ENCODE results near the gene CDS2.
A peak's percentile ranks its signal among the peaks of the same experiment; 100 is the strongest.

CDS2 gene

GRCh38 chr20:5126512-5127203 is at the start of gene CDS2:
CDS2 (plus strand) TSS chr20:5127008; CDS start chr20:5127093, 85 bp downstream.
- Histone ChIP-seq H3K79me2 (ENCODE audit: insufficient read depth, low read depth) (peaks cover 14% of the 10 kb centered on the region), H3K27ac (peak within 1 kb of the TSS; percentile 48), H3K9ac (peak within 1 kb of the TSS; percentile 61), H3K36me3 (ENCODE audit: insufficient read depth) (no peaks in the 10 kb centered on the region), H3K4me1 (ENCODE audit: low read depth, poor library complexity, severe bottlenecking) (peaks cover 12% of the 10 kb centered on the region), H2AFZ (ENCODE audit: low read depth) (peak within 1 kb of the TSS; percentile 75), H3K4me2 (peak within 1 kb of the TSS; percentile 74), H3K4me3 (IDR thresholded peaks at IDR 0.05; ENCODE audit: insufficient read depth, low read depth, low read length) (no peak within 1 kb of the TSS), H4K20me1 (ENCODE audit: insufficient read depth) (no peaks in the 10 kb centered on the region), H3K27me3 (ENCODE audit: insufficient read depth, low read depth) (no peaks in the 10 kb centered on the region)
- TF ChIP-seq, protein P1, sequence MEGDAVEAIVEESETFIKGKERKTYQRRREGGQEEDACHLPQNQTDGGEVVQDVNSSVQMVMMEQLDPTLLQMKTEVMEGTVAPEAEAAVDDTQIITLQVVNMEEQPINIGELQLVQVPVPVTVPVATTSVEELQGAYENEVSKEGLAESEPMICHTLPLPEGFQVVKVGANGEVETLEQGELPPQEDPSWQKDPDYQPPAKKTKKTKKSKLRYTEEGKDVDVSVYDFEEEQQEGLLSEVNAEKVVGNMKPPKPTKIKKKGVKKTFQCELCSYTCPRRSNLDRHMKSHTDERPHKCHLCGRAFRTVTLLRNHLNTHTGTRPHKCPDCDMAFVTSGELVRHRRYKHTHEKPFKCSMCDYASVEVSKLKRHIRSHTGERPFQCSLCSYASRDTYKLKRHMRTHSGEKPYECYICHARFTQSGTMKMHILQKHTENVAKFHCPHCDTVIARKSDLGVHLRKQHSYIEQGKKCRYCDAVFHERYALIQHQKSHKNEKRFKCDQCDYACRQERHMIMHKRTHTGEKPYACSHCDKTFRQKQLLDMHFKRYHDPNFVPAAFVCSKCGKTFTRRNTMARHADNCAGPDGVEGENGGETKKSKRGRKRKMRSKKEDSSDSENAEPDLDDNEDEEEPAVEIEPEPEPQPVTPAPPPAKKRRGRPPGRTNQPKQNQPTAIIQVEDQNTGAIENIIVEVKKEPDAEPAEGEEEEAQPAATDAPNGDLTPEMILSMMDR (conservative IDR thresholded peaks at IDR 0.05; ENCODE audit: low read depth, low read length), result 0 out of 2 replicates have a peak, but pooled peaks have one; percentile 9

DNA sequence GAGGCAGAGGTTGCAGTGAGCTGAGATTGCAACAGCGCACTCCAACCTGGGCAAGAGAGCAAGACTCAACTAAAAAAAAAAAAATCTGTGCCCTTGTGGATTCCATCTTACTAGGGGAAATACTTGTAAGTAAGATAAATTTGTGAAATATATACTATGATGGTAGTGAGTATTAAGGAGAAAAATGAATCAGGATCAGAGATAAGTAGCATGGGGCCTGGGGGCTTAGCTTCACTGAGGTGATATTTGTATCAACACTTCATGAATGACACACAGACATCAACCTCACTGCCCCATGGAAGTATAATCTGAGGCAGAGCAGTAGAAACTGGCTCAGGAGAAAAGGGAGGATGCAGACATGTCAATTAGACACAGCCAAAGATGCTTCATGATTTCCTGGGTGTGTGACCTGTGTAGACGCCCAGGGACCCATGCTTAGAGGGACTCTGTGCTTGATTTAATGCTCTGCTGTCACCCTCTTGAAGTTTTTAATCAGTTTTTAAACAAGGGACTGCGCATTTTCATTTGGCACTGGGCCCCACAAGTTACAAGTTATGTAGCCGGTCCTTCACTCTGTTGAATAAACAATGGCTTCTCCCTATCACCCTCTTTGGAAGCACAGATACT is 48.9 kb upstream of the CDS2 start:
- Histone ChIP-seq H3K4me2 (peak overlapping the region; percentile 67), H4K20me1 (ENCODE audit: insufficient read depth) (no peaks in the 10 kb centered on the region), H3K79me2 (ENCODE audit: insufficient read depth, low read depth) (no peaks in the 10 kb centered on the region), H3K27ac (peak overlapping the region; percentile 66), H3K9ac (peak overlapping the region; percentile 35; the same call in 1 of the 2 replicates), H3K36me3 (ENCODE audit: insufficient read depth) (no peaks in the 10 kb centered on the region), H2AFZ (ENCODE audit: low read depth) (peak overlapping the region; percentile 47; the same call in 1 of the 2 replicates), H3K27me3 (ENCODE audit: insufficient read depth, low read depth) (no peaks in the 10 kb centered on the region), H3K4me1 (ENCODE audit: low read depth, poor library complexity, severe bottlenecking) (peaks cover 66% of the 10 kb centered on the region), H3K4me3 (IDR thresholded peaks at IDR 0.05; ENCODE audit: insufficient read depth, low read depth, low read length) (no peak overlapping the region)
- TF ChIP-seq, protein P1 (conservative IDR thresholded peaks at IDR 0.05; ENCODE audit: low read depth, low read length), result no peak

DNA sequence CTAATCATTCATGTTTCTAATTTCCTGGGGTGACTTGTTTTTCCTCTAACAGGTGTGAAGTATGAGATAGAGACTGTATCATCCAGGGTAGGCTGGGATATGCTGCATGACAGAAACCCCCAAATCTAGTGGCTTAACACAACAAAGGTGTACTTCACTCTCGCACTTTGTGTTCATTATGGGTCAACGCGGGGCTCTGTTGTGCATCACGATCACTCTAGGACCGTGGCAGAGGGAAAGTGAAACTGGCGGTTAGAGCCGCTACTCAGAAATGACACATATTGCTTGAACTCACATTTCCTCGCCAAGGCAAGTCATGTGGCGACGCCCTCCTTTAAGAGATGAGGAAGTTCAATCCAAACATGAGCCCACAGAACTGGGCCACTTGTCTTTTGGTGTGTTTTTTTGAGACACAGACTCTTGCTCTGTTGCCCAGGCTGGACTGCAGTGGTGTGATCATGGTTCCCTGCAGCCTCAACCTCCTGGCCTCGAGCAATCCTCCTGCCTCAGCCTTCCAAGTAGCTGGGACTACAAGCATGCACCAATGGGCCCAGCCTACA is 48.3 kb upstream of the CDS2 start:
- Histone ChIP-seq H2AFZ (ENCODE audit: low read depth) (peak overlapping the region; percentile 47; the same call in 1 of the 2 replicates), H3K27me3 (ENCODE audit: insufficient read depth, low read depth) (no peaks in the 10 kb centered on the region), H3K4me3 (IDR thresholded peaks at IDR 0.05; ENCODE audit: insufficient read depth, low read depth, low read length) (no peak overlapping the region), H3K27ac (peak overlapping the region; percentile 66), H4K20me1 (ENCODE audit: insufficient read depth) (no peaks in the 10 kb centered on the region), H3K4me1 (ENCODE audit: low read depth, poor library complexity, severe bottlenecking) (peaks cover 62% of the 10 kb centered on the region), H3K4me2 (peak overlapping the region; percentile 67), H3K9ac (peak overlapping the region; percentile 35; the same call in 1 of the 2 replicates), H3K79me2 (ENCODE audit: insufficient read depth, low read depth) (no peaks in the 10 kb centered on the region), H3K36me3 (ENCODE audit: insufficient read depth) (no peaks in the 10 kb centered on the region)
- TF ChIP-seq, protein P1 (conservative IDR thresholded peaks at IDR 0.05; ENCODE audit: low read depth, low read length), result no peak

DNA sequence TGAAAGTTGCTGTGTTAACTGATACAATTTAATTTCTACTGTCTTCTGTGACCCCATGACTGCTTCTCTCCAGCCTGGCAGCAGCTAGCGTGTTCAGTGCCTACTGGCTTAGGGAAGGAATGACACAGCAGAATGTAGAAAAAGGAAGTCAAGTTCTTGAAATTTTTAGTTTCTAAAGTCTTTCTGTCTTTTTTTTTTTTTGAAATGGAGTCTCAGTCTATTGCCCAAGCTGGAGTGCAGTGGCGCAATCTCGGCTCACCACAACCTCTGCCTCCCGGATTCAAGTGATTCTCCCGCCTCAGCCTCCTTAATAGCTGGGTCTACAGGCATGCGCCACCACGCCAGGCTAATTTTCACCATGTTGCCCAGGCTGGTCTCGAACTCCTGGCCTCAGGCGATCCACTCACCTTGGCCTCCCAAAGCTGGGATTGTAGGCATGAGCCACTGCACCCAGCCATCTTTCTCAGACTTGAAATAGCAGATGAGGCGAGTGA is 46.4 kb upstream of the CDS2 start:
- Histone ChIP-seq H3K9ac (peak overlapping the region; percentile 41; the same call in 1 of the 2 replicates), H3K27ac (peak overlapping the region; percentile 66), H3K27me3 (ENCODE audit: insufficient read depth, low read depth) (no peaks in the 10 kb centered on the region), H2AFZ (ENCODE audit: low read depth) (peak overlapping the region; percentile 17; the same call in 1 of the 2 replicates), H3K36me3 (ENCODE audit: insufficient read depth) (no peaks in the 10 kb centered on the region), H3K4me3 (IDR thresholded peaks at IDR 0.05; ENCODE audit: insufficient read depth, low read depth, low read length) (no peak overlapping the region), H3K4me2 (peak overlapping the region; percentile 67), H3K4me1 (ENCODE audit: low read depth, poor library complexity, severe bottlenecking) (peaks cover 47% of the 10 kb centered on the region), H4K20me1 (ENCODE audit: insufficient read depth) (no peaks in the 10 kb centered on the region), H3K79me2 (ENCODE audit: insufficient read depth, low read depth) (no peaks in the 10 kb centered on the region)
- TF ChIP-seq, protein P1 (conservative IDR thresholded peaks at IDR 0.05; ENCODE audit: low read depth, low read length), result no peak

Data from KMS-11 (cell line).